Measurements from ENCODE around the gene GPC5.

GPC5 gene

DNA sequence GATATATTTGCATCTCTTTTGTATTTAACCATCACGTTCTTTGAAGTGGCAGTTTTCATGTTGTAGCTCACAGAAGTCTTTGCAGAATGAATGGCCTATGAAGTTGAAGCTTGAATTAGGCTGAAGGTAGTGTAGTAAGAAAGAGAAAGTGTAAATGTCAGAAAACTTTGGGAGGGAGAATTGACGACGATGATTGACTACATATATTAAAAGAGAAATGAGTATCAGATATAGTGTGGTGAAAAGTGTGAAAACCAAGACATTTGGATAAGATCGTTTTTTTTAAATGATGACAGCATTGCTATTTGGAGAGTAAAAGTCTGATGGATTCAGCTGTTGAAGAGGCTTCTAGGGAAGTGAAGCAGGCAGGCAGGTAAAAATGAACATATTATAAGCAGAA is 14.6 kb upstream of the GPC5 start:
- no peak overlapping the region for H4K12ac ChIP-seq (ENCODE audit: low read depth, low read length)
- no peak overlapping the region for H2BK5ac ChIP-seq (ENCODE audit: low read depth, low read length, poor library complexity)
- H3K14ac ChIP-seq (ENCODE audit: low read length), result no peak overlapping the region
- no peak for DNase-seq
- H3K4me2 ChIP-seq (ENCODE audit: low read length), result no peak overlapping the region
- no peaks in the 10 kb centered on the region for H3K9me3 ChIP-seq (ENCODE audit: insufficient read depth, low read depth, low read length)
- 100% methylated on average over 2 of the region's 4 CpGs for WGBS (ENCODE audit: extremely low coverage, insufficient coverage, insufficient read length)
- H3K36me3 ChIP-seq (ENCODE audit: control insufficient read depth in 1 of 2, insufficient read depth in 2 of 2, low read length in 2 of 2), result no peaks in the 10 kb centered on the region
- H2AK5ac ChIP-seq (ENCODE audit: low read length), result no peak overlapping the region
- H3K79me2 ChIP-seq (ENCODE audit: control insufficient read depth, insufficient read depth, low read length, poor library complexity), result no peaks in the 10 kb centered on the region
- no peak overlapping the region for H3K4me3 ChIP-seq (ENCODE audit: low read depth, low read length)
- H2BK120ac ChIP-seq (ENCODE audit: insufficient read depth, low read length, poor library complexity), result no peak overlapping the region
- no peak overlapping the region for H4K91ac ChIP-seq (ENCODE audit: low read depth, low read length)
- no peak overlapping the region for H3K27ac ChIP-seq (ENCODE audit: low read depth, low read length)
- H3K27me3 ChIP-seq (ENCODE audit: insufficient read depth, low read length), result no peaks in the 10 kb centered on the region
- no peak overlapping the region for H3K23ac ChIP-seq (ENCODE audit: low read length)
- no peaks in the 10 kb centered on the region for H3K4me1 ChIP-seq (ENCODE audit: control insufficient read depth in 1 of 2, insufficient read depth in 2 of 2, low read length in 2 of 2)
- no peak overlapping the region for H2AFZ ChIP-seq (ENCODE audit: insufficient read depth, low read length, poor library complexity)
- H3K4ac ChIP-seq (ENCODE audit: low read depth, low read length), result no peak overlapping the region
- no peaks in the 10 kb centered on the region for H3K79me1 ChIP-seq (ENCODE audit: low read length)
- H4K8ac ChIP-seq (ENCODE audit: low read depth, low read length), result no peak overlapping the region
- no peak overlapping the region for H3K9ac ChIP-seq (ENCODE audit: low read length)
- no peak overlapping the region for H3K18ac ChIP-seq (ENCODE audit: low read length)
- H2BK12ac ChIP-seq (ENCODE audit: low read length), result no peak overlapping the region

DNA sequence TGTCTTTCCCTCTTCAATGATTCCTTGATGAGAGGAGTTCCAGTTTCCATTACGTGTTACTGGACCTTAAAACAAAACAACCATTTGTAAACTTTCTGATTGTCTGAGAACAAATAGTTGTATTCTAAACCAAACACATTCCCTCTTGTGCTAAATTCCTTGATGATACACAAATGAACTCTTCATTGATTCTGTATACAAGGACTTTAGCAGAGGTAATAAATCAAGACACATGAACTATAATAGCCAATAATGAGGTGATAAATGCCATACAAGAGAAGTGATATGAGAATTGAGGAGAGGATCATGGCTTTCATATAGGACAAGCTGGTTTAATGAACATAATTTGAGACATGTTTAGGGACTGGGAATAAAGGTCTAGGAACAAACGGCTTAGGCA is 13.5 kb upstream of the GPC5 start:
- WGBS (ENCODE audit: extremely low coverage, insufficient coverage, insufficient read length), result no CpG with 5 or more reads among the region's 2 CpGs

DNA sequence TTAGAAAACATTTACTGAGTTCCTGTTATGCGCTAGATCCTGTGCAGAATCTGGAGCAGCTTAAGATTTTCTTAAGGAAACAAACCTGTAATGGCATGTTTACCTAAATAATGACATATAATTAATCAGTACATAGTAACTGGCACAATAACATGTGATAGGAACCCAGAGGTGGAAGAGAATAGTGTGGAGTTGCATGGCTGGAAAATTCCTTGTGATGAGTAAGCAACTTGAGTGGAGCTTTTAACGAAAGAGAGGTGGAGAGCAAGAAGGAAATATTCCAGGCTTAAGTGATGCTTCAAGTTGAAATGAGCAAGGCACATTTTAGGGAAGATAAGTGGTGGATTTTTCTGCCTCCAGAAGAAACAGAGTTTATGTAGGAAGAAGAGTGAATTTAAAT is 9.2 kb upstream of the GPC5 start:
- WGBS (ENCODE audit: extremely low coverage, insufficient coverage, insufficient read length), result no CpG with 5 or more reads among the region's 2 CpGs

More for the DNA sequence above, 13.5 kb upstream of the GPC5 start:
- H2AK5ac ChIP-seq (ENCODE audit: low read length), result no peak overlapping the region
- no peak overlapping the region for H4K91ac ChIP-seq (ENCODE audit: low read depth, low read length)
- no peaks in the 10 kb centered on the region for H3K27me3 ChIP-seq (ENCODE audit: insufficient read depth, low read length)
- H3K14ac ChIP-seq (ENCODE audit: low read length), result no peak overlapping the region
- no peak overlapping the region for H3K23ac ChIP-seq (ENCODE audit: low read length)
- no peak overlapping the region for H3K9ac ChIP-seq (ENCODE audit: low read length)
- H3K4me1 ChIP-seq (ENCODE audit: control insufficient read depth in 1 of 2, insufficient read depth in 2 of 2, low read length in 2 of 2), result no peaks in the 10 kb centered on the region
- H2BK120ac ChIP-seq (ENCODE audit: insufficient read depth, low read length, poor library complexity), result no peak overlapping the region
- H2BK12ac ChIP-seq (ENCODE audit: low read length), result no peak overlapping the region
- no peaks in the 10 kb centered on the region for H3K9me3 ChIP-seq (ENCODE audit: insufficient read depth, low read depth, low read length)
- no peaks in the 10 kb centered on the region for H3K36me3 ChIP-seq (ENCODE audit: control insufficient read depth in 1 of 2, insufficient read depth in 2 of 2, low read length in 2 of 2)
- no peak overlapping the region for H3K18ac ChIP-seq (ENCODE audit: low read length)
- H4K12ac ChIP-seq (ENCODE audit: low read depth, low read length), result no peak overlapping the region
- H3K79me1 ChIP-seq (ENCODE audit: low read length), result no peaks in the 10 kb centered on the region
- no peaks in the 10 kb centered on the region for H3K79me2 ChIP-seq (ENCODE audit: control insufficient read depth, insufficient read depth, low read length, poor library complexity)
- no peak overlapping the region for H4K8ac ChIP-seq (ENCODE audit: low read depth, low read length)
- no peak overlapping the region for H2AFZ ChIP-seq (ENCODE audit: insufficient read depth, low read length, poor library complexity)
- no peak overlapping the region for H2BK5ac ChIP-seq (ENCODE audit: low read depth, low read length, poor library complexity)
- no peak overlapping the region for H3K4me2 ChIP-seq (ENCODE audit: low read length)
- H3K4ac ChIP-seq (ENCODE audit: low read depth, low read length), result no peak overlapping the region
- no peak overlapping the region for H3K27ac ChIP-seq (ENCODE audit: low read depth, low read length)
- H3K4me3 ChIP-seq (ENCODE audit: low read depth, low read length), result no peak overlapping the region
- DNase-seq, result no peak

GRCh38 chr13:91397595-91397994 is 826 bp upstream of the GPC5 start:
- Histone ChIP-seq H2AK5ac (ENCODE audit: low read length) (no peak overlapping the region), H3K27ac (ENCODE audit: low read depth, low read length) (no peak overlapping the region), H3K4me2 (ENCODE audit: low read length) (no peak overlapping the region), H3K4ac (ENCODE audit: low read depth, low read length) (no peak overlapping the region), H3K23ac (ENCODE audit: low read length) (no peak overlapping the region), H4K91ac (ENCODE audit: low read depth, low read length) (no peak overlapping the region), H3K27me3 (ENCODE audit: insufficient read depth, low read length) (peaks cover 15% of the 10 kb centered on the region), H3K9ac (ENCODE audit: low read length) (no peak overlapping the region), H3K79me1 (ENCODE audit: low read length) (no peaks in the 10 kb centered on the region), H3K4me1 (ENCODE audit: control insufficient read depth in 1 of 2, insufficient read depth in 2 of 2, low read length in 2 of 2) (peaks cover 6 to 7% of the 10 kb centered on the region in 2 experiments), H3K36me3 (ENCODE audit: control insufficient read depth in 1 of 2, insufficient read depth in 2 of 2, low read length in 2 of 2) (no peaks in the 10 kb centered on the region), H4K8ac (ENCODE audit: low read depth, low read length) (no peak overlapping the region), H3K79me2 (ENCODE audit: control insufficient read depth, insufficient read depth, low read length, poor library complexity) (no peaks in the 10 kb centered on the region), H3K4me3 (ENCODE audit: low read depth, low read length) (no peak overlapping the region), H2AFZ (ENCODE audit: insufficient read depth, low read length, poor library complexity) (no peak overlapping the region), H4K12ac (ENCODE audit: low read depth, low read length) (no peak overlapping the region), H3K9me3 (ENCODE audit: insufficient read depth, low read depth, low read length) (peaks cover 2% of the 10 kb centered on the region), H2BK12ac (ENCODE audit: low read length) (no peak overlapping the region), H3K14ac (ENCODE audit: low read length) (no peak overlapping the region), H3K18ac (ENCODE audit: low read length) (no peak overlapping the region), H2BK5ac (ENCODE audit: low read depth, low read length, poor library complexity) (no peak overlapping the region), H2BK120ac (ENCODE audit: insufficient read depth, low read length, poor library complexity) (no peak overlapping the region)
- peak; percentile 17 to 80 for DNase-seq
- WGBS (ENCODE audit: extremely low coverage, insufficient coverage, insufficient read length), result no CpG with 5 or more reads among the region's 1 CpG

More for the DNA sequence above, 9.2 kb upstream of the GPC5 start:
- H2BK120ac ChIP-seq (ENCODE audit: insufficient read depth, low read length, poor library complexity), result no peak overlapping the region
- H3K4ac ChIP-seq (ENCODE audit: low read depth, low read length), result no peak overlapping the region
- H2AK5ac ChIP-seq (ENCODE audit: low read length), result no peak overlapping the region
- no peak overlapping the region for H3K4me3 ChIP-seq (ENCODE audit: low read depth, low read length)
- no peak overlapping the region for H3K4me2 ChIP-seq (ENCODE audit: low read length)
- no peak overlapping the region for H4K8ac ChIP-seq (ENCODE audit: low read depth, low read length)
- no peak overlapping the region for H3K18ac ChIP-seq (ENCODE audit: low read length)
- H3K79me1 ChIP-seq (ENCODE audit: low read length), result no peaks in the 10 kb centered on the region
- H3K79me2 ChIP-seq (ENCODE audit: control insufficient read depth, insufficient read depth, low read length, poor library complexity), result no peaks in the 10 kb centered on the region
- H4K91ac ChIP-seq (ENCODE audit: low read depth, low read length), result no peak overlapping the region
- H3K23ac ChIP-seq (ENCODE audit: low read length), result no peak overlapping the region
- H3K27ac ChIP-seq (ENCODE audit: low read depth, low read length), result no peak overlapping the region
- no peak for DNase-seq
- H2BK12ac ChIP-seq (ENCODE audit: low read length), result no peak overlapping the region
- H3K9me3 ChIP-seq (ENCODE audit: insufficient read depth, low read depth, low read length), result no peaks in the 10 kb centered on the region
- no peak overlapping the region for H2AFZ ChIP-seq (ENCODE audit: insufficient read depth, low read length, poor library complexity)
- no peak overlapping the region for H4K12ac ChIP-seq (ENCODE audit: low read depth, low read length)
- no peak overlapping the region for H2BK5ac ChIP-seq (ENCODE audit: low read depth, low read length, poor library complexity)
- no peaks in the 10 kb centered on the region for H3K27me3 ChIP-seq (ENCODE audit: insufficient read depth, low read length)
- no peaks in the 10 kb centered on the region for H3K36me3 ChIP-seq (ENCODE audit: control insufficient read depth in 1 of 2, insufficient read depth in 2 of 2, low read length in 2 of 2)
- H3K14ac ChIP-seq (ENCODE audit: low read length), result no peak overlapping the region
- H3K9ac ChIP-seq (ENCODE audit: low read length), result no peak overlapping the region
- no peaks in the 10 kb centered on the region for H3K4me1 ChIP-seq (ENCODE audit: control insufficient read depth in 1 of 2, insufficient read depth in 2 of 2, low read length in 2 of 2)
